A549 (cell line): ENCODE results near the gene KRTAP4-3.
"Not testable (repeated sequence)": the region's sequence is repeated elsewhere in the genome, so short reads cannot be mapped to it uniquely, and the experiment has no call there.

Experiments
- CEBPB ChIP-seq, 2 experiments: fragments of >200 bp in 1 of 2; sonication (Bioruptor Twin) in 1 of 2; formaldehyde crosslinking in 1 of 2; IDR thresholded peaks; 2 replicates each; pipeline ENCODE4 v1.6.1; 2012 to 2016
- CHD2 ChIP-seq: fragments of 150-350 bp; IDR thresholded peaks from 2 replicates; pipeline ENCODE4 v1.6.1; 2014; ENCODE audit warnings: low read length; ENCODE audit not compliant: partially characterized antibody
- JUNB ChIP-seq: fragments of >200 bp; sonication (Bioruptor Twin); formaldehyde crosslinking; IDR thresholded peaks from 2 replicates; pipeline ENCODE4 v1.6.1; 2016
- TF ChIP-seq, protein P1 (sequence below): fragments of >200 bp; sonication (Bioruptor Twin); formaldehyde crosslinking; IDR thresholded peaks from 3 replicates; pipeline ENCODE4 v1.5.1; 2016
- TF ChIP-seq, protein P2 (sequence below): fragments of 250-450 bp; sonication (Bioruptor Pico); IDR thresholded peaks from 2 replicates; pipeline ENCODE4 v1.5.0; 2021; ENCODE audit warnings: mild to moderate bottlenecking, moderate library complexity, borderline replicate concordance

DNA sequence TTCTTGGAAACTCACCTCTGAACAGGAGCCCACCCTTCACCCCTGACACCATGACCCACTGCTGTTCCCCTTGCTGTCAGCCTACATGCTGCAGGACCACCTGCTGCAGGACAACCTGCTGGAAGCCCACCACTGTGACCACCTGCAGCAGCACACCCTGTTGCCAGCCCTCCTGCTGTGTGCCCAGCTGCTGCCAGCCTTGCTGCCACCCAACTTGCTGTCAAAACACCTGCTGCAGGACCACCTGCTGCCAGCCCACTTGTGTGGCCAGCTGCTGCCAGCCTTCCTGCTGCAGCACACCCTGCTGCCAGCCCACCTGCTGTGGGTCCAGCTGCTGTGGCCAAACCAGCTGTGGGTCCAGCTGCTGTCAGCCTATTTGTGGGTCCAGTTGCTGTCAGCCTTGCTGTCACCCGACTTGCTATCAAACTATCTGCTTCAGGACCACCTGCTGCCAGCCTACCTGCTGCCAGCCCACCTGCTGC lies 21.9 kb upstream of the KRTAP4-3 start, which contains the start of gene KRTAP9-1:
- TF ChIP-seq JUNB; CEBPB (IDR thresholded peaks at IDR 0.05); CHD2: not testable (repeated sequence)
- TF ChIP-seq, protein P1, sequence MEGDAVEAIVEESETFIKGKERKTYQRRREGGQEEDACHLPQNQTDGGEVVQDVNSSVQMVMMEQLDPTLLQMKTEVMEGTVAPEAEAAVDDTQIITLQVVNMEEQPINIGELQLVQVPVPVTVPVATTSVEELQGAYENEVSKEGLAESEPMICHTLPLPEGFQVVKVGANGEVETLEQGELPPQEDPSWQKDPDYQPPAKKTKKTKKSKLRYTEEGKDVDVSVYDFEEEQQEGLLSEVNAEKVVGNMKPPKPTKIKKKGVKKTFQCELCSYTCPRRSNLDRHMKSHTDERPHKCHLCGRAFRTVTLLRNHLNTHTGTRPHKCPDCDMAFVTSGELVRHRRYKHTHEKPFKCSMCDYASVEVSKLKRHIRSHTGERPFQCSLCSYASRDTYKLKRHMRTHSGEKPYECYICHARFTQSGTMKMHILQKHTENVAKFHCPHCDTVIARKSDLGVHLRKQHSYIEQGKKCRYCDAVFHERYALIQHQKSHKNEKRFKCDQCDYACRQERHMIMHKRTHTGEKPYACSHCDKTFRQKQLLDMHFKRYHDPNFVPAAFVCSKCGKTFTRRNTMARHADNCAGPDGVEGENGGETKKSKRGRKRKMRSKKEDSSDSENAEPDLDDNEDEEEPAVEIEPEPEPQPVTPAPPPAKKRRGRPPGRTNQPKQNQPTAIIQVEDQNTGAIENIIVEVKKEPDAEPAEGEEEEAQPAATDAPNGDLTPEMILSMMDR = not testable (repeated sequence)
- TF ChIP-seq, protein P2, sequence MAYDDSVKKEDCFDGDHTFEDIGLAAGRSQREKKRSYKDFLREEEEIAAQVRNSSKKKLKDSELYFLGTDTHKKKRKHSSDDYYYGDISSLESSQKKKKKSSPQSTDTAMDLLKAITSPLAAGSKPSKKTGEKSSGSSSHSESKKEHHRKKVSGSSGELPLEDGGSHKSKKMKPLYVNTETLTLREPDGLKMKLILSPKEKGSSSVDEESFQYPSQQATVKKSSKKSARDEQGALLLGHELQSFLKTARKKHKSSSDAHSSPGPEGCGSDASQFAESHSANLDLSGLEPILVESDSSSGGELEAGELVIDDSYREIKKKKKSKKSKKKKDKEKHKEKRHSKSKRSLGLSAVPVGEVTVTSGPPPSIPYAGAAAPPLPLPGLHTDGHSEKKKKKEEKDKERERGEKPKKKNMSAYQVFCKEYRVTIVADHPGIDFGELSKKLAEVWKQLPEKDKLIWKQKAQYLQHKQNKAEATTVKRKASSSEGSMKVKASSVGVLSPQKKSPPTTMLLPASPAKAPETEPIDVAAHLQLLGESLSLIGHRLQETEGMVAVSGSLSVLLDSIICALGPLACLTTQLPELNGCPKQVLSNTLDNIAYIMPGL (CRISPR knock-in tag) = not testable (repeated sequence)
